Measurements from ENCODE around the gene ASPSCR1.

DNA sequence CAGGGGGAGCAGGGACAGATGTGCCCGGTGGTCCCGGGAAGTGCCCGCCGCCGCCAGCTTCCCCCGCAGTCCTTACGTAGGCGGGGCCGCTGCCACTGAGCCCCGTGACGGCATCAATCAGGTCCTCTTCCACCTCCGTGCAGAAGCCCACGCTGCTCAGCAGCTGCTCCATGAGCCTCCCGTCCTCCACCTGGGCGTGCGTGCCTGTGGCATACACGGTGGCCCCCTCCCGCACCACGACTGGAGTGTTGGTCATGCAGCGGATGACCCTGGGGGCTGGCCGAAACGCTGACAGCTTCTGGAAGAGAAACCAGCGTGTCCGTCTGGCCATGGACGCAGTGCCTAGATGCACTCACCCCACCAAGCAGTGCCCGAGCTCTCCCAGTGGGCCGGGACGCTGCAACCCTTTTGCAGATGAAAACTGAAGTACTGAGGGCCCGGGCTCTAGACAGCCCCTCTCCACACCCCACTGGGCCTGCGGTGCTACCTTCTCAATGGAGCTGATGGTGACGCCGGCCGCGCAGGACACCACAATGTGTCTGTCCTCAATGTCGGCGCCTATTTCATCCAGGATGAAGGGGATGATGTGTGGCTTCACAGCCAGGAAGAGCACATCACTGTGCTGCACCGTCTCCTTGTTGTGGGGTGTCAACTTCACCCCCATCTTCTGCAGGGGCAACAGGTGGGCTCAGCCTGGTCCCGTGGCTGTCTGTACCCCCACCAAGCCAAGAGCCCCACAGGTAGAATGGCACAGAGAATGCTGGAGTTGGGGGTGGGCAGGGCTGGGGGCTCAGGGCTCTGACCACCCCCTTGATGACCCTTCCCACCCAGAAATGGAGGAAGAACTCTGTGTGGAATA is 42.4 kb upstream of the ASPSCR1 start:
- TF ChIP-seq POLR2A (IDR thresholded peaks at IDR 0.05) (no peak), POLR2AphosphoS5 (IDR thresholded peaks at IDR 0.05) (no peak)
- TF ChIP-seq, protein P1, sequence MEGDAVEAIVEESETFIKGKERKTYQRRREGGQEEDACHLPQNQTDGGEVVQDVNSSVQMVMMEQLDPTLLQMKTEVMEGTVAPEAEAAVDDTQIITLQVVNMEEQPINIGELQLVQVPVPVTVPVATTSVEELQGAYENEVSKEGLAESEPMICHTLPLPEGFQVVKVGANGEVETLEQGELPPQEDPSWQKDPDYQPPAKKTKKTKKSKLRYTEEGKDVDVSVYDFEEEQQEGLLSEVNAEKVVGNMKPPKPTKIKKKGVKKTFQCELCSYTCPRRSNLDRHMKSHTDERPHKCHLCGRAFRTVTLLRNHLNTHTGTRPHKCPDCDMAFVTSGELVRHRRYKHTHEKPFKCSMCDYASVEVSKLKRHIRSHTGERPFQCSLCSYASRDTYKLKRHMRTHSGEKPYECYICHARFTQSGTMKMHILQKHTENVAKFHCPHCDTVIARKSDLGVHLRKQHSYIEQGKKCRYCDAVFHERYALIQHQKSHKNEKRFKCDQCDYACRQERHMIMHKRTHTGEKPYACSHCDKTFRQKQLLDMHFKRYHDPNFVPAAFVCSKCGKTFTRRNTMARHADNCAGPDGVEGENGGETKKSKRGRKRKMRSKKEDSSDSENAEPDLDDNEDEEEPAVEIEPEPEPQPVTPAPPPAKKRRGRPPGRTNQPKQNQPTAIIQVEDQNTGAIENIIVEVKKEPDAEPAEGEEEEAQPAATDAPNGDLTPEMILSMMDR (IDR thresholded peaks at IDR 0.05), result no peak
